Heart right ventricle (tissue), 16 donors: ENCODE results near the gene RXRA. TPM values are rescaled to one million over a fixed set of nuclear protein-coding genes. Genes with fewer than 3 reads are reported as not detected.
A peak's percentile ranks its signal among the peaks of the same experiment; 100 is the strongest.

Experiments
- ATAC-seq, 8 donors: fragments of 200-7000 bp; cut with Tn5 transposase; one replicate each; pipeline ENCODE4 v1.9.1; 2020; ENCODE audit warnings: mild to moderate bottlenecking in 8 of 8, moderate library complexity in 8 of 8, moderate number of reproducible peaks in 1 of 8
- DNase-seq, 2 donors: peaks; one replicate each; pipeline ENCODE4 v3.0.0-alpha.2; 2020
- H3K27ac ChIP-seq, 10 donors: fragments of 200-600 bp; sonication (generic) in 2 of 10; one replicate each; pipeline versions ENCODE4 v1.5.0 to v1.8.0; 2020 to 2022; ENCODE audit warnings: mild to moderate bottlenecking in 3 of 10
- H3K27me3 ChIP-seq, 7 donors: fragments of 200-600 bp; one replicate each; pipeline ENCODE4 v1.8.0; 2021 to 2022; ENCODE audit warnings: mild to moderate bottlenecking in 2 of 7
- H3K36me3 ChIP-seq, 9 donors: fragments of 200-600 bp; sonication (generic) in 1 of 9; one replicate each; pipeline versions ENCODE4 v1.5.0 to v1.8.0; 2020 to 2022; ENCODE audit warnings: mild to moderate bottlenecking in 2 of 9
- H3K4me1 ChIP-seq, 9 donors: fragments of 200-600 bp; sonication (generic) in 1 of 9; one replicate each; pipeline versions ENCODE4 v1.5.0 to v1.8.0; 2020 to 2022; ENCODE audit warnings: mild to moderate bottlenecking in 4 of 9
- H3K4me3 ChIP-seq, 10 donors: fragments of 200-600 bp; sonication (generic) in 2 of 10; one replicate each; pipeline versions ENCODE4 v1.5.0 to v1.8.0; 2020 to 2022; ENCODE audit warnings: mild to moderate bottlenecking in 7 of 10, moderate library complexity in 2 of 10
- H3K9me3 ChIP-seq, 11 donors: fragments of 200-600 bp in 10 of 11; sonication (generic) in 2 of 11; one replicate each; pipeline versions ENCODE4 v1.5.0 to v1.8.0; 2013 to 2022; ENCODE audit warnings: mild to moderate bottlenecking in 2 of 11, control low read depth in 1 of 11, moderate library complexity in 1 of 11
- WGBS, 2 donors: extraction: QIAGEN DNeasy Blood & Tissue Kit; methylation state at CpG; one replicate each; pipeline ENCODE4 v1.1.7; 2013; ENCODE audit warnings: inconsistent platforms in 1 of 2; 5-methylcytosine and 5-hydroxymethylcytosine counted together
- intact Hi-C, 10 donors: fragments of 100-400 bp; cut with DNase I; formaldehyde crosslinking; loops; one replicate each; pipeline versions ENCODE4 v1.11.1 to v1.14.2; 2022
- polyA plus RNA-seq, 2 donors: library from polyadenylated mRNA; stranded (reverse); fragments of 200-250 nt; gene quantifications; one replicate each; pipeline ENCODE4 v1.2.3, GENCODE V29; 2013
- total RNA-seq, 10 donors: library from RNA; stranded (reverse); fragmentation: NEBNext Ultra II Directional in 3 of 10; extraction: Animal tissue kit (Norgen Biotek cat#: 25700) in 3 of 10; gene quantifications; one replicate each; pipeline versions ENCODE4 v1.2.1 to v1.2.4, GENCODE V29; 2021 to 2023
- TF ChIP-seq, protein P1 (sequence below), 9 donors: fragments of 200-600 bp; sonication (generic) in 2 of 9; IDR thresholded peaks; one replicate each; pipeline versions ENCODE4 v1.5.0 to v1.8.0; 2021 to 2022; ENCODE audit warnings: antibody characterized with exemption in 9 of 9, mild to moderate bottlenecking in 5 of 9, moderate library complexity in 1 of 9
- donor health status: Arrhythmogenic right ventricular cardiomyopathy.
- donor health status: ischemic (EF 13 %, LVEDD 7.1; RV severe dilation, severe dysfunction).
- donor health status: healthy with polysubstance abuse.
- donor health status: DM: no; HTN: yes; CAD: no.
- donor health status: DM: no; HTN: no; CAD: no.
- donor health status: ischemic (EF 25% LVEDD 6.9; RV normal size, moderate dysfunction).
- donor health status: ischemic (EF 25% LVEDD 5.7; RV mildly dilated, moderate dysfunction).
- donor health status: healthy.
- donor health status: DM: yes; HTN: yes; CAD: no.
- donor health status: Ischemic cardiomyopathy.
- donor health status: ischemic (EF 35%, LVEDD 5.7; RV mildly dilated, moderate dysfunction).
- donor health status: nonischemic (EF 11% LVEDD 7.7; RV severe dilation, severe dysfunction).
- donor health status: DM: yes; HTN: yes; CAD: no.
- donor health status: PGD.
- donor health status: ischemic (EF 29% LVEDD 5.4; RV normal size, mild dysfunction).
- donor health status: nonischemic (EF 23%, LVEDD 6.1; RV moderate dilation, normal function).

RXRA gene
- total and polyA plus RNA-seq, 12 donors: 22.6 to 92.3 (median 42.0) TPM

GRCh38 chr9:134429481-134429880 is 103.2 kb downstream of the RXRA start:
- peaks cover 19 to 50% (median 38%) of the 10 kb centered on the region in 9 donors for H3K4me1 ChIP-seq
- H3K27me3 ChIP-seq: no peaks in the 10 kb centered on the region
- no peak for DNase-seq
- TF ChIP-seq, protein P1, sequence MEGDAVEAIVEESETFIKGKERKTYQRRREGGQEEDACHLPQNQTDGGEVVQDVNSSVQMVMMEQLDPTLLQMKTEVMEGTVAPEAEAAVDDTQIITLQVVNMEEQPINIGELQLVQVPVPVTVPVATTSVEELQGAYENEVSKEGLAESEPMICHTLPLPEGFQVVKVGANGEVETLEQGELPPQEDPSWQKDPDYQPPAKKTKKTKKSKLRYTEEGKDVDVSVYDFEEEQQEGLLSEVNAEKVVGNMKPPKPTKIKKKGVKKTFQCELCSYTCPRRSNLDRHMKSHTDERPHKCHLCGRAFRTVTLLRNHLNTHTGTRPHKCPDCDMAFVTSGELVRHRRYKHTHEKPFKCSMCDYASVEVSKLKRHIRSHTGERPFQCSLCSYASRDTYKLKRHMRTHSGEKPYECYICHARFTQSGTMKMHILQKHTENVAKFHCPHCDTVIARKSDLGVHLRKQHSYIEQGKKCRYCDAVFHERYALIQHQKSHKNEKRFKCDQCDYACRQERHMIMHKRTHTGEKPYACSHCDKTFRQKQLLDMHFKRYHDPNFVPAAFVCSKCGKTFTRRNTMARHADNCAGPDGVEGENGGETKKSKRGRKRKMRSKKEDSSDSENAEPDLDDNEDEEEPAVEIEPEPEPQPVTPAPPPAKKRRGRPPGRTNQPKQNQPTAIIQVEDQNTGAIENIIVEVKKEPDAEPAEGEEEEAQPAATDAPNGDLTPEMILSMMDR (IDR thresholded peaks at IDR 0.05): no peak
- no peak for ATAC-seq
- H3K36me3 ChIP-seq: peaks cover 0 to 68% (median 8%) of the 10 kb centered on the region in 9 donors
- 95 to 96% methylated on average over 21 of the region's 21 CpGs for WGBS, 2 donors
- intact Hi-C loops: no loop called here
- H3K4me3 ChIP-seq: no peak overlapping the region
- no peak overlapping the region for H3K27ac ChIP-seq
- no peaks in the 10 kb centered on the region for H3K9me3 ChIP-seq

- 72 to 80% methylated on average over 6 of the region's 6 CpGs for WGBS, 2 donors
- H3K4me3 ChIP-seq: no peak overlapping the region
- H3K36me3 ChIP-seq: peaks cover 0 to 64% (median 12%) of the 10 kb centered on the region in 9 donors
- DNase-seq (no peak), ATAC-seq (no peak)
- peaks cover 34 to 61% (median 54%) of the 10 kb centered on the region in 9 donors for H3K4me1 ChIP-seq
- H3K27ac ChIP-seq: peak overlapping the region in 1 of 10 donors; percentile 14
- intact Hi-C loops: loop anchor here in 5 of 10 donors (5.0 to 10.0 kb wide), 4 partner anchors 56 to 104 kb away; partner anchors contain the start of gene RXRA (in 1 of the 5)
- TF ChIP-seq, protein P1 (IDR thresholded peaks at IDR 0.05): no peak
- H3K27me3 ChIP-seq: no peaks in the 10 kb centered on the region
- no peaks in the 10 kb centered on the region for H3K9me3 ChIP-seq
Measured at GRCh38 chr9:134431095-134431494, 104.8 kb downstream of the RXRA start.

GRCh38 chr9:134431626-134432025 is 105.4 kb downstream of the RXRA start:
- WGBS, 2 donors: 75 to 82% methylated on average over 16 of the region's 16 CpGs
- H3K4me3 ChIP-seq: no peak overlapping the region
- TF ChIP-seq, protein P1 (IDR thresholded peaks at IDR 0.05): no peak
- H3K4me1 ChIP-seq: peaks cover 37 to 66% (median 59%) of the 10 kb centered on the region in 9 donors
- H3K36me3 ChIP-seq: peaks cover 0 to 65% (median 17%) of the 10 kb centered on the region in 9 donors
- intact Hi-C loops: loop anchor here in 5 of 10 donors (5.0 to 10.0 kb wide), 4 partner anchors 57 to 104 kb away; partner anchors contain the start of gene RXRA (in 1 of the 5)
- H3K27me3 ChIP-seq: no peaks in the 10 kb centered on the region
- H3K27ac ChIP-seq: peak overlapping the region in 5 of 10 donors; percentile 4 to 83 (median 25)
- no peak for ATAC-seq
- no peaks in the 10 kb centered on the region for H3K9me3 ChIP-seq
- no peak for DNase-seq

GRCh38 chr9:134432471-134432870 is 106.2 kb downstream of the RXRA start:
- TF ChIP-seq, protein P1 (IDR thresholded peaks at IDR 0.05): no peak
- H3K9me3 ChIP-seq: no peaks in the 10 kb centered on the region
- 77 to 79% methylated on average over 14 of the region's 14 CpGs for WGBS, 2 donors
- peaks cover 39 to 74% (median 67%) of the 10 kb centered on the region in 9 donors for H3K4me1 ChIP-seq
- intact Hi-C loops: loop anchor here in 5 of 10 donors (5.0 to 10.0 kb wide), 4 partner anchors 58 to 105 kb away; partner anchors contain the start of gene RXRA (in 1 of the 5)
- ATAC-seq: no peak
- no peaks in the 10 kb centered on the region for H3K27me3 ChIP-seq
- no peak overlapping the region for H3K4me3 ChIP-seq
- no peak for DNase-seq
- peaks cover 0 to 73% (median 21%) of the 10 kb centered on the region in 9 donors for H3K36me3 ChIP-seq
- H3K27ac ChIP-seq: peak overlapping the region in 5 of 10 donors; percentile 14 to 83 (median 25)
